NCI-H1048 (cell line): ENCODE data around the gene USP2.

Experiments used
- DNase-seq: peaks from one replicate; lab custom pipeline; 2025; lab: John Stamatoyannopoulos, UW

USP2 gene

GRCh38 chr11:119341222-119342022, 40.1 kb downstream of the USP2 start:
- DNase-seq, result no peak

- no peak for DNase-seq
Measured at GRCh38 chr11:119340335-119341221, 40.9 kb downstream of the USP2 start, which contains the start of gene C1QTNF5. TSS of gene C1QTNF5 (minus strand) at chr11:119340883. CDS start at chr11:119340397, 486 bp downstream.

- no peak for DNase-seq
Measured at GRCh38 chr11:119339589-119340334, 41.7 kb downstream of the USP2 start.

GRCh38 chr11:119338965-119339588, 42.4 kb downstream of the USP2 start:
- no peak for DNase-seq

GRCh38 chr11:119338318-119338890, 43.1 kb downstream of the USP2 start:
- DNase-seq, result no peak

- no peak for DNase-seq
Measured at GRCh38 chr11:119337581-119338317, 43.7 kb downstream of the USP2 start.

- DNase-seq, result no peak
Measured at GRCh38 chr11:119336744-119337469, 44.6 kb downstream of the USP2 start.

GRCh38 chr11:119335655-119336543, 45.6 kb downstream of the USP2 start:
- DNase-seq, result no peak

GRCh38 chr11:119335091-119335654, 46.3 kb downstream of the USP2 start:
- DNase-seq, result no peak

GRCh38 chr11:119334174-119334930, 47.1 kb downstream of the USP2 start, which contains the start of gene RNF26:
TSS of gene RNF26 (plus strand) at chr11:119334527. CDS start at chr11:119335123, 596 bp downstream.
- peak; percentile 96 for DNase-seq

GRCh38 chr11:119332111-119332765, 49.3 kb downstream of the USP2 start:
- DNase-seq, result no peak

GRCh38 chr11:119330237-119330636, 51.3 kb downstream of the USP2 start:
- no peak for DNase-seq

GRCh38 chr11:119329320-119329719, 52.2 kb downstream of the USP2 start:
- DNase-seq, result no peak

GRCh38 chr11:119324189-119324588, 57.3 kb downstream of the USP2 start:
- DNase-seq, result no peak

GRCh38 chr11:119323532-119324033, 57.9 kb downstream of the USP2 start:
- no peak for DNase-seq

- no peak for DNase-seq
Measured at GRCh38 chr11:119322921-119323531, 58.5 kb downstream of the USP2 start.

GRCh38 chr11:119322360-119322739, 59.1 kb downstream of the USP2 start:
- DNase-seq, result no peak
